NCI-H2227 (cell line): ENCODE data around the gene RPL19.
A peak's percentile ranks its signal among the peaks of the same experiment; 100 is the strongest.

Source experiments
- DNase-seq: peaks from one replicate; lab custom pipeline; 2025; ENCODE audit not compliant: unreplicated experiment; lab: John Stamatoyannopoulos, UW

The RPL19 gene

GRCh38 chr17:39196808-39197291, 3.2 kb upstream of the RPL19 start:
- peak; percentile 62 for DNase-seq

DNA sequence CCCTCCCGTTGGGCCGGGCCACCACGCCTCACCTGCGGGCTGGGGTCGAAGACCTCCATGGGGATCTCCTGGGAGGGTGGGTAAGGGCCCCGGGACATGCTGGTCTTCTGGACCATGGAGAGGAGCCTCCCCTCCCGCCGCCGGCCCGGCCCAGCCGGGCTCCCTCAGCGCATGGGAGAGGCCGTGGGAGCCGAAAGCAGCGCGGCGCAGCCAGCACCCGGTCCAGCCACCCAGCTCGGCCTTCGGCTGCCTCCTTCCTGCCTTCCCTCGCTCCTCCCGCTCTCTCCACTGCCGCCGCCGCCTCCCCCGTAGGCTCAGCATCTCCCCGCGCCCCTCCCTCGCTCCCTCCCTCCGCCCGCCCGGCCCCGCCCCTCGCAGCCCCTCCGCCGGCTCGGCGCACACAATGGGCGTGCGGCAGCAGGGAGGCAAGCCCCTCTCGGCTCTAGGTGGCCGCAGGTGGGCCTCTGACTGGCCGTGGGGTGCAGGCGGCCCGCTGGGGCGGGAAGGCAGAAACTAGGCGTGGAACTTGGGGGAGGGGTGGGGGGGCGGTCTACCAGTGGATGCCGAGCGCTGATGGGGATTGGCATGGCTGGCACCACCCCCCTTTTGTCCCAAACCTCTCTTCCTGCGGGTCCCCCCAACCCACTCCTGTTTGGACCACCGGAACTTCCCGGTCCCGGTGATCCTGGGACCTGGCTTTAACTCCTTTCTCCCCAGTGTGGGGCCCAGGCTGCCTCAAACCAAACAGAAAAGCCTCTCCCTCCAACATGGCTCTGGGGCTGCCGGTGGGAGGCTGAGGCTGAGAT, 2.5 kb upstream of the RPL19 start, which contains the start of gene CACNB1:
TSS of gene CACNB1 (minus strand) at position 290 of the 806 bp plus-strand sequence. CDS start at position 116, 174 bp downstream.
- peak; percentile 90 for DNase-seq

- DNase-seq: peak; percentile 52
Observed at GRCh38 chr17:39198186-39198566, 1.9 kb upstream of the RPL19 start.

DNA sequence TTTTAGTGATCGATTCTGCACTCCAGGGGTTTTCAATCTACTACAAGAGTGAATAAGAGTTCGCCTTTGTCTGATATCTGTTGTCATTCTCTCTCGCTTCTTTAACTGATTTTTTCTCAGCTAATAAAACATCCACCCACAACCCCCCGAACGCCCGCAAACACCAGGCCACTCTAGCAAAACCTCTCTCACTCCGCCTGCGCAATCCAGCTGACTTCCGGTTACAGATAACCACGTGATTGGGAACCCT, 338 bp upstream of the RPL19 start:
- DNase-seq: peak; percentile 96

- no peak for DNase-seq
Observed at GRCh38 chr17:39200957-39201510, 951 bp downstream of the RPL19 start.

DNA sequence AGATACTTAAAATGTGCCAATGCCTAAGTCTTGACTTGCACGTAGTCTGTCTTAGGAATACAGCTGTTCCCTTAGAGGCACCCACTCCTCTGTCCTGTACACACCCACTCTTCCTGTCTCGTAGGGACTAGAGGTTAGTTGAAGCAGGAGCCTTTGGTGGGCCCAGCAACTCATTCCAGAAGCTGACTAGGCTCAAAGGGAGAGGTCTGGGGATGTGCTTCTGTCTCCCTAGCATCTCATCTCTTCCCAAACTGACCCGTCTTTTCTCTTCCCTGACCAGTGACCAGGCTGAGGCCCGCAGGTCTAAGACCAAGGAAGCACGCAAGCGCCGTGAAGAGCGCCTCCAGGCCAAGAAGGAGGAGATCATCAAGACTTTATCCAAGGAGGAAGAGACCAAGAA, 4.2 kb downstream of the RPL19 start:
- DNase-seq: no peak

DNA sequence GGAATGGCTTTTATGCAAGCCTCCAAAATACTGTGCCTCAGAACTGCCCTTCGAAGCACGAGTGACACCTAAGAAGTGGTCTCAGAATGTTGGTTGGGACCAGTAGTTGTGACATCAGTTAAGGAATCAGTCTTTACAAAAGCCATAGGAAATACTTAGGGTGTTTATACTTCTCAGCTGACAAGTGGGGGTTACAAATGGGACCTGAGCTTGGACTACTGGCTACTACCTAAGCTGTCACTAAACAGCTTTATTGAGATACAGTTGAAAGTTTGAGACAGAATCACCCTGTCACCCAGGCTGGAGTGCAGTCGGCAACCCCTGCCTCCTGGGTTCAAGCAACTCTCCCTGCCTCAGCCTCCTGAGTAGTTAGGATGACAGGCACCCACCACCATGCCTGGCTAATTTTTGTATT, 5.0 kb downstream of the RPL19 start:
- DNase-seq: no peak

DNA sequence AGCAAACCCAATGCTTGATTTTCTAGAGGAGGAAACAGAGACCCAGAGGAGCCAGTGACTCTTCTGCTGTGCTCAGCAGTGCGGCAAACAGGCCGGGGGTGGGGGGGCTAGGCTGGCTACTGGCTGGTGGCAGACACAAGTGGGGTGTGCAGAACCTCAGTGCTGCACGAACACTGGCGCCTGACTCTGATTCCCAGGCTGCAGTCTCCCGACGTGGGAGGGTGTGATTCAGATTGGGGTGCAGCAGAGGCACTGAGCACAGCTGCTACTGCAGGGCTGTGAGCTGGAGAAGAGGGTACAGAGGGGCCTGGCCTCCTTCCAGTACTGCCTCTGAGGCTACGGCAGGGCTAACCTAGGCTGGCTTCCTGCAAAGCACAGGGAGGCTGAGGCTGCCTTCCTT, 8.1 kb downstream of the RPL19 start:
- no peak for DNase-seq

GRCh38 chr17:39208893-39209292, 8.8 kb downstream of the RPL19 start:
- peak; percentile 27 for DNase-seq

DNA sequence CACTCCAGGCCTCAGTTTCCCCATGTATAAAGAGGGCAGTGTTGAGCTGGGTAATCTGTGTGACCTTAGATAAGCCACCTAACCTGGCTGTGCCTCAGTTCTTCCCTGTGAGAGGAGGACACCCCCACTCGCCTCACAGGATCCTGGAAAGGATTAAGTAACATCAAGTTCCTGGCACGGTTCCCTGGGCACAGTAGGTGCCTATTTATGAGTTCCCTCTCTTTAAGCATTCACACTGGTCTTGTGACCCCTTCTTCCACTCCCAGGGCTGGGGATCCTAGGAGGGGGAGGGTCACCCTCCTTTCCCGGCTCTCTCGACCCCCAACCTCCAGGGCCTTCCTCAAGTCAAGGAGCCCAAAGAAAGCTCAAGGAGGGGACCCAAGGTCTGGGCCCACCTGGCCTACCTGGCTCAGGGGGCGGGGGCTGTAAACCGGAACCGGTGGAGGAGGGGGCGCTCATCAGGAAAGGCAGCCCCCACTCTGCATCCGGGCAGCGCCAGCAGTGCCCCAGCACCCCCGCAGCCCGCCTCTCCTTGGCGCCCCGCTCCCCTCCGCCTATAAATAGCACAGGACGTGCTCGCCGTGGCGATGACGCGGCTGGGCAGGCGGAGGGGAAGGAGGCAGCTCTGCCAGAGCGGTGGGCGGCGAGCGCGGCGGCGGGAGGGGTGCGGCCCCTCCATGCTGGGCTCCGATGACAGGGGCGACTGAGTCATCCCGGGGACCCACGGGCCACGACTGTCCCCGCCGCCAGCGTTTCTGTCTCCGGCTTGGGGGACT, 9.4 kb downstream of the RPL19 start:
- DNase-seq: peak; percentile 77

- DNase-seq: no peak
Observed at GRCh38 chr17:39210093-39210434, 10.0 kb downstream of the RPL19 start.

- DNase-seq: no peak
Observed at GRCh38 chr17:39212195-39212810, 12.2 kb downstream of the RPL19 start.

- no peak for DNase-seq
Observed at GRCh38 chr17:39212841-39213480, 12.9 kb downstream of the RPL19 start.

GRCh38 chr17:39213852-39214251, 13.8 kb downstream of the RPL19 start:
- no peak for DNase-seq

- DNase-seq: no peak
Observed at GRCh38 chr17:39217734-39218369, 17.8 kb downstream of the RPL19 start.

- no peak for DNase-seq
Observed at GRCh38 chr17:39218906-39219305, 18.8 kb downstream of the RPL19 start.

DNA sequence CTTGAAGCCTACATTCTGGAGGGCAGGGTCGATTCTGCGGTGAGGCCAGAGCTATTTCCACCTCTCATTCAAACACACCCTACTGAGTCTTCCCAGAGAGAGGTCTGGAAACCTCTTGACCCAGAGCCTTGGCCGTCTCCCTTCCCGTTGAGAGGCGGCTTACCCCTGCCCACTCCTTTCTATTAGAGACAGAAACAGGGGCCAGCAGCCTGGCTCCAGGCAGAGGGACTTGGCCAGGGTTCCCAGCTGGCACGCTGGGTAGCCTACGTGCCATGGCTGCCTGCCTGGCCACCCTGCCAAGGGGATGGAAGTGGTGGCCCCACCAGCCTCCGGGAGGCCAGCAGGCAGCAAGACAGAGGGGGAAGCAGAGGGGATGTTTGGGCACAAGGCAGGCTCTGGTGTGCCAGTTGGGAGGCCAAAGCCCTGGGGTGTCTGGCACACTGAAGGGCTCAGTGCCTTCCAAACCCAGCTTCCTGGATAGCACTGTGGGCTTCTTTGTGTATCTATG, 19.6 kb downstream of the RPL19 start:
- DNase-seq: no peak

DNA sequence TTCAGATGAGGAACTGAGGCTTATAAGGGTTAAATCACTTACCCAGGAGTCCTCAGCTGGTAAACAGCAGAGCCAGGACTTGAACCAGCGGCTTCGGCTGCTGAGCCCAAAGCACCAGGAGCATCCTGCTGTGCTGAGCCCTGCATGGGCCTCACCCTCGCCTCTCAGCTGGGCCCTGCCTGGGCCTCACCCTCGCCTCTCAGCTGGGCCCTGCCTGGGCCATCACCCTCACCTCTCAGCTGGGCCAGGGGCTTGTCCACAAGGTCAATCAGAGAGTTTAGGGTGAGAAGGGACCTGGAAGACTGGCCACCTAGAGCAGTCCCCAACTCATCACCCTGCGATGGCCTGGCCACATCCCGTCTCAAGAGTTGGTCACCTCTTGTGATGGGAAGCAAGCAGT, 21.5 kb downstream of the RPL19 start:
- no peak for DNase-seq

DNA sequence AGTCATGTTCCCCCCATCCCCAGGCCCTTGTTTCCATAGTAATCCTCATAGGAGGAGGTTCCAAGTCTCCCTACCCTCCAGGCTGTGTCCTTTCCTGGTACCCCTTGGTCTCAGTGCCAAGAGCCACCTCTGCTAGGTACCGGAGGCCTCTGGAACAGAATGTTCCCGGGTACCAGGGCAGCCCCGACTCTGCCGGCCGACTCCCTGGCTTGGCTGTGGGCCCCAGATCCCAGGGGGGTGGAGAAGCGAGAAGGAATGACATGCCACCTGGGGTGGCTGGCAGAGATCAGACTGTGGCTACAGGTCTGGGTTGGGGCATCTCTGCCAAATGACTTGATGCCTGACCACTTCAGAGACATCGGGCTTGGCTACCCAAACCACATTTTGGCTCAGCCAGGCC, 22.1 kb downstream of the RPL19 start:
- DNase-seq: no peak
